Measurements from ENCODE around the gene PSMD9. TPM values are rescaled to one million over a fixed set of nuclear protein-coding genes. Genes with fewer than 3 reads are reported as not detected.

The PSMD9 gene
- total RNA-seq, 1 donor from 2014 or later: 38.8 TPM

DNA sequence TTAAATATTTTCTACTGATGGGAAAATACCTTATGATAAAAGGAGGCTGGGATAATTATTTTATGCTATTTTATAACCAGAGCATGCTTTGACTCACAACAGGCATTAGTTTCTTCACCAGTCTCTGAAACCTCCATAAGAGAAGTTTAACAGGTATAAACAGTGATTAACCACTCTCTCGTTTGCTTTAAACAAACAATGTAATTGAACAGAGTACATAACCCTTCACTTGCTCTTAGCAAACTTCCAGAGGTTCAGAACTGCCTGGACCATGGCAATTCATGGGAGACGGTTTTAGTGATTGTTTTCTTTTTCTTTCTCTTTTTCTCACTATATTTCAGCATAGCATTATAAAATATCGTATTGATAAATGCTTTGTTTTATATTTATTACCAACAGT, 65.1 kb downstream of the PSMD9 start:
- Mint-ChIP-seq H3K27me3 (peaks cover 25% of the 10 kb centered on the region), H3K27ac (peak overlapping the region; percentile 35), H3K9me3 (ENCODE audit: low read depth) (peaks cover 2% of the 10 kb centered on the region), H3K36me3 (ENCODE audit: insufficient read depth) (peaks cover 3% of the 10 kb centered on the region), H3K4me1 (ENCODE audit: low read depth) (peaks cover 11% of the 10 kb centered on the region), H3K4me3 (ENCODE audit: low read depth) (no peak overlapping the region)
- TF ChIP-seq, protein P1, sequence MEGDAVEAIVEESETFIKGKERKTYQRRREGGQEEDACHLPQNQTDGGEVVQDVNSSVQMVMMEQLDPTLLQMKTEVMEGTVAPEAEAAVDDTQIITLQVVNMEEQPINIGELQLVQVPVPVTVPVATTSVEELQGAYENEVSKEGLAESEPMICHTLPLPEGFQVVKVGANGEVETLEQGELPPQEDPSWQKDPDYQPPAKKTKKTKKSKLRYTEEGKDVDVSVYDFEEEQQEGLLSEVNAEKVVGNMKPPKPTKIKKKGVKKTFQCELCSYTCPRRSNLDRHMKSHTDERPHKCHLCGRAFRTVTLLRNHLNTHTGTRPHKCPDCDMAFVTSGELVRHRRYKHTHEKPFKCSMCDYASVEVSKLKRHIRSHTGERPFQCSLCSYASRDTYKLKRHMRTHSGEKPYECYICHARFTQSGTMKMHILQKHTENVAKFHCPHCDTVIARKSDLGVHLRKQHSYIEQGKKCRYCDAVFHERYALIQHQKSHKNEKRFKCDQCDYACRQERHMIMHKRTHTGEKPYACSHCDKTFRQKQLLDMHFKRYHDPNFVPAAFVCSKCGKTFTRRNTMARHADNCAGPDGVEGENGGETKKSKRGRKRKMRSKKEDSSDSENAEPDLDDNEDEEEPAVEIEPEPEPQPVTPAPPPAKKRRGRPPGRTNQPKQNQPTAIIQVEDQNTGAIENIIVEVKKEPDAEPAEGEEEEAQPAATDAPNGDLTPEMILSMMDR (IDR thresholded peaks at IDR 0.05; ENCODE audit: unreplicated experiment): no peak
- DNase-seq (ENCODE audit: low spot score, unreplicated experiment): no peak

DNA sequence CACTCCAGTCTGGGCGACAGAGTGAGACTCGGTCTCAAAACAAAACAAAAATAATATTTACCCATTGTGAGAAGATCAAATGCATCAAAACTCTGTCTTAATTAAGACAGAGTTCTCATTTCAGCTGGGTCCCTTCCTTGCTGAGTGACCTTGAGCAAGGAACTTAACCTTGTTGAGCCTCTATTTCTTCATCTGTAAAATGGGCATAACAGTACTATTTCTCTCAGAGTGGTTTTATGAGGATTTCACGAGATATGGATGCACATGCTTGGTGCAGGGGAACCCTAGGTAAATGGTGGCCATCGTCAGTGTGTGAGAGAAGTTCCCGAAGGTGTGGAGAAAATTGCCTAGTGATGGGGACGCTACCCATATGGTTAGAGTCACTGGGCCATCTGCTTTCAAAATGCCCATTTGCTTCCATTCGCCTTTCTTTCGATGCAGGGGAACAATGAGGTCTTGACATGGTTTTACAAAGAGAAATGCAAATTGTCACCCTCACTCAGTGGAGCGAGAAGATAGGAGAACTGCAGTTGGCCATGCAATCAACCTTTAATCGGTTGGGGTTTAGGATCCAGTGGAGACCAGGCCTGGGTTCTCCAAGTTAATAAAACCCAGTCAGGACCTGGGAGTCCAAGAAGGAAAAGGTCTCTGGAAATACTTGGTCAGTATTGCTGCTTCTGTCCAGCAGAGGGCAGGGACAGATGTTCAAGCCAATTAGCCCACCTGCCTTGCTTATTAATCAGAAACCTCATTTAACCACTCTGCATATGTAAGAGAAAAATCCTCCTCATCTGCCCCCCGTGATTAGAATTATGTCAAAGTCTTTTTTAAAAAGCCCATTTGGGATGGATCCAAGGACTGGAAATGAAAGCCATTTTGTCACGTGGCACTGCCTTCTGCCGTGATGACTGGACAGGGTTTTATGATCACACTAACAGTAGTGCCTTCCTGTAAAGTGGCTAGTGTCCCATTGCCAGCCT, 67.0 kb downstream of the PSMD9 start:
- Mint-ChIP-seq H3K36me3 (ENCODE audit: insufficient read depth) (peaks cover 4% of the 10 kb centered on the region), H3K27ac (no peak overlapping the region), H3K27me3 (peaks cover 27% of the 10 kb centered on the region), H3K9me3 (ENCODE audit: low read depth) (peaks cover 2% of the 10 kb centered on the region), H3K4me3 (ENCODE audit: low read depth) (no peak overlapping the region), H3K4me1 (ENCODE audit: low read depth) (peaks cover 11% of the 10 kb centered on the region)
- DNase-seq (ENCODE audit: low spot score, unreplicated experiment): no peak
- TF ChIP-seq, protein P1 (IDR thresholded peaks at IDR 0.05; ENCODE audit: unreplicated experiment): peak; percentile 57

DNA sequence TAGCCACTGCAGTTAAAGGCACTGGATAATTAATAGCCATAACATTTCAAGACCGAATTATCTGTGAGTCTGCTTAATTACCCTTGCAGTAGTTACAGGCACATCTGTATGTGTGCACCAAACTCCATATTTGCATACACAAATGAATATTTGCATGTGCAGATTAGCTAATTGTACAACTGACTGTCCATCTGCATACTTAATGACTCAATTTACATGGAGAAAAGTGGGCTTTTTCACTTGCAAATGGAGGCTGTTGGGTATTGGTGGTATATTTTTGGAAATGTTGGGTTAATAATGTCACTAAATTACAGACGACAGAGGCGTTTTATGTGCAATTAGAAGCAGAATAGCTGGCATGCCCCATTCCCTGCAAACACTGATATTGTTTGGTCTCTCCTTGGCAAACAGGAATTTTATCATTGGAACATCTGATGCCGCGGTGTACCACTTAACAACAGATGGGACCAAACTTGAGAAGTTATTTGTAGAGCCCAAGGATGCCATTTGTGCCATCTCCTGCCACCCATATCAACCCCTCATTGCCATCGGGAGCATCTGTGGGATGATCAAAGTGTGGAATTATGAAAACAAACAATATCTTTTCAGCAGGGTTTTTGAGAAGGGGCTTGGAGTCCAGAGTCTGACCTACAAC, 69.4 kb downstream of the PSMD9 start:
- Mint-ChIP-seq H3K4me1 (ENCODE audit: low read depth) (peaks cover 10% of the 10 kb centered on the region), H3K36me3 (ENCODE audit: insufficient read depth) (peaks cover 2% of the 10 kb centered on the region), H3K27ac (no peak overlapping the region), H3K9me3 (ENCODE audit: low read depth) (peaks cover 1% of the 10 kb centered on the region), H3K4me3 (ENCODE audit: low read depth) (no peak overlapping the region), H3K27me3 (peaks cover 42% of the 10 kb centered on the region)
- TF ChIP-seq, protein P1 (IDR thresholded peaks at IDR 0.05; ENCODE audit: unreplicated experiment): no peak
- DNase-seq (ENCODE audit: low spot score, unreplicated experiment): no peak

DNA sequence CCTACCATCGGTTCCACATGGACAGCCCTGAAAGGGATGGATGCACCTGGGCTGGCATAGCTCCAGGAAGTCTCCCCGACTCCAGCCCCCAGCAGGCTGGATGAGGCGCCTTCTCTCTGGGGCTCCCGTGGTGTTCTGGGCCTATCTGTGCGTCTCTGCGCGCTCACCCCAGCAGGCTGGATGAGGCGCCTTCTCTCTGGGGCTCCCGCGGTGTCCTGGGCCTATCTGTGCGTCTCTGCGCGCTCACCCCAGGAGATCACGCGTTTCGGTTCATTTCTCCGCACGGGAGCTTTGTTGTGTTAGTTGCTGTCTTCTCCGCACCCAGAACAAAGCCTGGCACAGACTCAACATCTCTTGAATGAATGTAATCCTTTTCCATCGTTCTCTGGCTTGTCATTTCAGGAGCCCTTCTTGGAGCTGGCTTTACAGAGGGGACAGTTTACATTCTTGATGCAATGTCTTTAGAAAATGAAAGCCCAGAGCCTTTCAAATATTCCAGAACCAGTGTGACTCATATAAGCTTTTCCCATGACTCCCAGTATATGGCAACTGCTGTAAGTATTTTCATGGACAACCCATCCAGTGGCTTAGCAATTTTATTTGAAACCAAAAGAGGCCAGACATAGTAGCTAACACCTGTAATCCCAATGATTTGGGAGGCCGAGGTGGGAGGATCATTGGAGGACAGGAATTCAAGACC, 70.1 kb downstream of the PSMD9 start:
- H3K27ac Mint-ChIP-seq: no peak overlapping the region
- no peak overlapping the region for H3K4me3 Mint-ChIP-seq (ENCODE audit: low read depth)
- TF ChIP-seq, protein P1 (IDR thresholded peaks at IDR 0.05; ENCODE audit: unreplicated experiment): no peak
- no peak for DNase-seq (ENCODE audit: low spot score, unreplicated experiment)
- H3K27me3 Mint-ChIP-seq: peaks cover 46% of the 10 kb centered on the region
- H3K9me3 Mint-ChIP-seq (ENCODE audit: low read depth): no peaks in the 10 kb centered on the region
- peaks cover 2% of the 10 kb centered on the region for H3K36me3 Mint-ChIP-seq (ENCODE audit: insufficient read depth)
- peaks cover 4% of the 10 kb centered on the region for H3K4me1 Mint-ChIP-seq (ENCODE audit: low read depth)

DNA sequence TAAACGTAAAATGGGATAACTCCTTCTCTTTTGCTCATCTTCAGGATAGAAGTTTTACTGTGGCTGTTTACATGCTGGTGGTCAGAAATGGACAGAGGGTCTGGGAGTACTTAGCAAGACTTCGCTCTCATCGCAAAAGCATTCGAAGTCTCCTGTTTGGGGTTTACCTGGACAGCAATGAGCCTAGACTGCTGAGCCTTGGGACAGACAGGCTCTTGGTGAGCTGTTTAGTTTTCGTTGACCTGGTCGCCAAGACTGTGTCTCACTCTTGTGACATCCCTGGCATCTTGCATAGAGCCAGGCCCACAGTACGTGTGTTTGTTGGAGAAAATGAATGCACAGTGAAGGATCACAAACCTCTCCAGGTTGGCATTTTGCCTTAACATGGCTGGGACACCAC, 72.0 kb downstream of the PSMD9 start:
- H3K27ac Mint-ChIP-seq: no peak overlapping the region
- TF ChIP-seq, protein P1 (IDR thresholded peaks at IDR 0.05; ENCODE audit: unreplicated experiment): no peak
- peaks cover 2% of the 10 kb centered on the region for H3K36me3 Mint-ChIP-seq (ENCODE audit: insufficient read depth)
- peaks cover 48% of the 10 kb centered on the region for H3K27me3 Mint-ChIP-seq
- DNase-seq (ENCODE audit: low spot score, unreplicated experiment): no peak
- H3K9me3 Mint-ChIP-seq (ENCODE audit: low read depth): no peaks in the 10 kb centered on the region
- no peak overlapping the region for H3K4me3 Mint-ChIP-seq (ENCODE audit: low read depth)
- no peaks in the 10 kb centered on the region for H3K4me1 Mint-ChIP-seq (ENCODE audit: low read depth)

Data from progenitor cell of endocrine pancreas (in vitro differentiated cells).